ENCODE data around the gene AGAP1.

DNA sequence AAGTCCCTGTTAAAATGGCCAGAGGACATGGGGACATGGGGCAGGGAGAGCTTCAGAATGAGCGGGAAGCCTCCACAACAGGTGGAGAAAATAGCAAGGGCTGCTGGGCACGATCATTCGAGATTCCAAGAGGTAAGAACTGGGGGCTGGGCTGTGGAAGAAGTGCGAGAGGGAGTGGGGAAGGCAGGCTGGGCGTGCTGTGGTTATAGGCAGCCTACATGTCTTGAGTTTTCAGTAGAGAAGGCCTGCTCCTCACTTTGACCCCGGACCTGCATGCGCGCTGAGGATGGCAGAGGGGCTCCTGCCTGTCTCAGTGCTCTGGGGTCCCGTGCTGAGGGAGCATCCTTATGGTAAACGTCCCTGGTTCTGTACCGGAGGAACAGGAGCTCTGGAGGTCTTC, 115.5 kb downstream of the AGAP1 start:
- TF ChIP-seq POLR2A (IDR thresholded peaks at IDR 0.05) = no peak
- TF ChIP-seq, protein P1, sequence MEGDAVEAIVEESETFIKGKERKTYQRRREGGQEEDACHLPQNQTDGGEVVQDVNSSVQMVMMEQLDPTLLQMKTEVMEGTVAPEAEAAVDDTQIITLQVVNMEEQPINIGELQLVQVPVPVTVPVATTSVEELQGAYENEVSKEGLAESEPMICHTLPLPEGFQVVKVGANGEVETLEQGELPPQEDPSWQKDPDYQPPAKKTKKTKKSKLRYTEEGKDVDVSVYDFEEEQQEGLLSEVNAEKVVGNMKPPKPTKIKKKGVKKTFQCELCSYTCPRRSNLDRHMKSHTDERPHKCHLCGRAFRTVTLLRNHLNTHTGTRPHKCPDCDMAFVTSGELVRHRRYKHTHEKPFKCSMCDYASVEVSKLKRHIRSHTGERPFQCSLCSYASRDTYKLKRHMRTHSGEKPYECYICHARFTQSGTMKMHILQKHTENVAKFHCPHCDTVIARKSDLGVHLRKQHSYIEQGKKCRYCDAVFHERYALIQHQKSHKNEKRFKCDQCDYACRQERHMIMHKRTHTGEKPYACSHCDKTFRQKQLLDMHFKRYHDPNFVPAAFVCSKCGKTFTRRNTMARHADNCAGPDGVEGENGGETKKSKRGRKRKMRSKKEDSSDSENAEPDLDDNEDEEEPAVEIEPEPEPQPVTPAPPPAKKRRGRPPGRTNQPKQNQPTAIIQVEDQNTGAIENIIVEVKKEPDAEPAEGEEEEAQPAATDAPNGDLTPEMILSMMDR (IDR thresholded peaks at IDR 0.05) = no peak
